Measurements from ENCODE around the gene CEP95. TPM values are rescaled to one million over a fixed set of nuclear protein-coding genes. Genes with fewer than 3 reads are reported as not detected.

Gene CEP95
- total RNA-seq, 1 donor from 2014 or later: 40.3 TPM

GRCh38 chr17:64472564-64472963, 34.2 kb upstream of the CEP95 start:
- intact Hi-C loops (cut with DNase I): no loop called here
- ATAC-seq (no peak), DNase-seq (no peak)
- TF ChIP-seq, protein P1, sequence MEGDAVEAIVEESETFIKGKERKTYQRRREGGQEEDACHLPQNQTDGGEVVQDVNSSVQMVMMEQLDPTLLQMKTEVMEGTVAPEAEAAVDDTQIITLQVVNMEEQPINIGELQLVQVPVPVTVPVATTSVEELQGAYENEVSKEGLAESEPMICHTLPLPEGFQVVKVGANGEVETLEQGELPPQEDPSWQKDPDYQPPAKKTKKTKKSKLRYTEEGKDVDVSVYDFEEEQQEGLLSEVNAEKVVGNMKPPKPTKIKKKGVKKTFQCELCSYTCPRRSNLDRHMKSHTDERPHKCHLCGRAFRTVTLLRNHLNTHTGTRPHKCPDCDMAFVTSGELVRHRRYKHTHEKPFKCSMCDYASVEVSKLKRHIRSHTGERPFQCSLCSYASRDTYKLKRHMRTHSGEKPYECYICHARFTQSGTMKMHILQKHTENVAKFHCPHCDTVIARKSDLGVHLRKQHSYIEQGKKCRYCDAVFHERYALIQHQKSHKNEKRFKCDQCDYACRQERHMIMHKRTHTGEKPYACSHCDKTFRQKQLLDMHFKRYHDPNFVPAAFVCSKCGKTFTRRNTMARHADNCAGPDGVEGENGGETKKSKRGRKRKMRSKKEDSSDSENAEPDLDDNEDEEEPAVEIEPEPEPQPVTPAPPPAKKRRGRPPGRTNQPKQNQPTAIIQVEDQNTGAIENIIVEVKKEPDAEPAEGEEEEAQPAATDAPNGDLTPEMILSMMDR (IDR thresholded peaks at IDR 0.05): no peak
- H3K4me3 ChIP-seq: no peak overlapping the region
- no peaks in the 10 kb centered on the region for H3K27me3 ChIP-seq
- H3K27ac ChIP-seq: no peak overlapping the region
- no peaks in the 10 kb centered on the region for H3K4me1 ChIP-seq
- H3K9me3 ChIP-seq: no peaks in the 10 kb centered on the region
- H3K36me3 ChIP-seq: no peaks in the 10 kb centered on the region

- Histone ChIP-seq H3K9me3 (no peaks in the 10 kb centered on the region), H3K4me1 (no peaks in the 10 kb centered on the region), H3K4me3 (no peak overlapping the region), H3K27ac (no peak overlapping the region), H3K36me3 (peaks cover 37% of the 10 kb centered on the region), H3K27me3 (no peaks in the 10 kb centered on the region)
- TF ChIP-seq, protein P1 (IDR thresholded peaks at IDR 0.05): no peak
- ATAC-seq (no peak), DNase-seq (no peak)
- intact Hi-C loops (cut with DNase I): no loop called here
Measured at GRCh38 chr17:64477849-64478248, 28.9 kb upstream of the CEP95 start.

DNA sequence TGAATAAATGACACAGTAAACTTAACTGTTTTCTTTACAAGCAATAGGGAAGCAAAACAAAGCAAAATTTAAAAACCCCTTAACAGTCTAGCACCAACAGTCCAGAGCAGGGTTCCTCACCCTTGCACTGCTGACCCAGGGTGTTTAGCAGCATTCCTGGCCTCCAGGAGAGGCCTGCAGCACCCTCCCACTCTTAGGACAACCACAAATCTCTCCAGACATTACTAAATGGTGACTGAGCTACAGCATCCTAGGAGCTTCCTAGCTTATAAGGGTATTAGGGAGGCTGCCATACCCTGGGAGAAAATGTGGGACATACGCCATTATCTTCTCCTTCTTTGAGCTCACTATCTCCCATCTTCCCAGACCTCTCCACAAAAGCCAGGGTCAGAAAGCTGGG, 25.8 kb upstream of the CEP95 start:
- no peak overlapping the region for H3K4me3 ChIP-seq
- TF ChIP-seq, protein P1 (IDR thresholded peaks at IDR 0.05): no peak
- no peaks in the 10 kb centered on the region for H3K27me3 ChIP-seq
- peaks cover 63% of the 10 kb centered on the region for H3K36me3 ChIP-seq
- no peaks in the 10 kb centered on the region for H3K9me3 ChIP-seq
- no peak overlapping the region for H3K27ac ChIP-seq
- DNase-seq (no peak), ATAC-seq (no peak)
- intact Hi-C loops (cut with DNase I): no loop called here
- H3K4me1 ChIP-seq: no peaks in the 10 kb centered on the region

- Histone ChIP-seq H3K27ac (no peak overlapping the region), H3K36me3 (peaks cover 61% of the 10 kb centered on the region), H3K4me1 (no peaks in the 10 kb centered on the region), H3K27me3 (no peaks in the 10 kb centered on the region), H3K9me3 (no peaks in the 10 kb centered on the region), H3K4me3 (no peak overlapping the region)
- ATAC-seq (no peak), DNase-seq (no peak)
- intact Hi-C loops (cut with DNase I): no loop called here
- TF ChIP-seq, protein P1 (IDR thresholded peaks at IDR 0.05): no peak
Measured at GRCh38 chr17:64484380-64484779, 22.4 kb upstream of the CEP95 start.

- ATAC-seq: no peak
Measured at GRCh38 chr17:64488301-64488700, 18.5 kb upstream of the CEP95 start.

More at GRCh38 chr17:64488301-64488700, 18.5 kb upstream of the CEP95 start:
- no peaks in the 10 kb centered on the region for H3K9me3 ChIP-seq
- H3K4me1 ChIP-seq: no peaks in the 10 kb centered on the region
- no peak overlapping the region for H3K4me3 ChIP-seq
- peaks cover 68% of the 10 kb centered on the region for H3K36me3 ChIP-seq
- H3K27me3 ChIP-seq: no peaks in the 10 kb centered on the region
- H3K27ac ChIP-seq: no peak overlapping the region
- intact Hi-C loops (cut with DNase I): no loop called here
- TF ChIP-seq, protein P1 (IDR thresholded peaks at IDR 0.05): no peak
- no peak for DNase-seq

Data from upper lobe of right lung (tissue), 1 donor.